Suppressor macrophage (primary cell): ENCODE data around the gene BHLHE40.

Experiments
- DNase-seq, 4 experiments: peaks; one replicate each; pipeline ENCODE4 v3.0.0-alpha.2; 2020 to 2022

Gene BHLHE40

DNA sequence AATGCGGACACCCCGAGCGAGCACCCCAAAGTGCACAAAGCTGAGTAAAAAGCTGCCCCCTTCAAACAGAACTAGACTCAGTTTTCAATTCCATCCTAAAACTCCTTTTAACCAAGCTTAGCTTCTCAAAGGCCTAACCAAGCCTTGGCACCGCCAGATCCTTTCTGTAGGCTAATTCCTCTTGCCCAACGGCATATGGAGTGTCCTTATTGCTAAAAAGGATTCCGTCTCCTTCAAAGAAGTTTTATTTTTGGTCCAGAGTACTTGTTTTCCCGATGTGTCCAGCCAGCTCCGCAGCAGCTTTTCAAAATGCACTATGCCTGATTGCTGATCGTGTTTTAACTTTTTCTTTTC lies 5.3 kb downstream of the BHLHE40 start:
- peak in 2 of 4 experiments; percentile 23 to 46 for DNase-seq

- DNase-seq = peak; percentile 37 to 60 (median 52)
These were observed 6.3 kb downstream of the BHLHE40 start for GRCh38 chr3:4985330-4986174.

DNA sequence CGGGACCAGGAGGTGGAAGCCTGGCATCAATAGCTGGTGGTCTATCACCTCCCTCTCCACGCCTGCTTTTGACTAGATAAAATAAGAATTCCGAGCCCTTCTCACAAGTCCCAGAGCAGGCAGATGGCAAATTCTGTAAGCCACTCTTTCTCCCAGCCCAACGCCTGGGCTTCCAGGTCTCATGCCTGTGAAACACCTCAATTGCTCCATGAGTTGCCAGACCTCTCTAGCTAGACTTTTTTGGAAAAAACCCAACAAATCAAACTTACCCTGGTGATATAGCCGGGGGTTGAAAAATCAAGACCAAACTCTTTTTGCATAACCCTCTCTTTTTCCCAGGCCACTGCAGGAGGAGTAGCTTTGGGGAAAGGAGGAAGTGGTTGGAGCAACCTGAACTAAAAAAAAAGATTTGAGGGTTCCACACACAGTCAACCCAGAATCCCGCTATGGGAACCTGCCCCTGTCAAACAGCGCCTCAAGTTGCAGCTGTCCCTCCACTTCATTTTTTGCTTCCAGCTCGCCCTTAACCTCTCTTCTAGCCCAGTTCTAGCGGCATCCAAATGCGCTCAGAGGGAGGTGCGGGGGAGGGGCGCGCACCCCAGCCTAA lies 7.0 kb downstream of the BHLHE40 start:
- DNase-seq = peak in 3 of 4 experiments; percentile 43 to 86 (median 67)

DNA sequence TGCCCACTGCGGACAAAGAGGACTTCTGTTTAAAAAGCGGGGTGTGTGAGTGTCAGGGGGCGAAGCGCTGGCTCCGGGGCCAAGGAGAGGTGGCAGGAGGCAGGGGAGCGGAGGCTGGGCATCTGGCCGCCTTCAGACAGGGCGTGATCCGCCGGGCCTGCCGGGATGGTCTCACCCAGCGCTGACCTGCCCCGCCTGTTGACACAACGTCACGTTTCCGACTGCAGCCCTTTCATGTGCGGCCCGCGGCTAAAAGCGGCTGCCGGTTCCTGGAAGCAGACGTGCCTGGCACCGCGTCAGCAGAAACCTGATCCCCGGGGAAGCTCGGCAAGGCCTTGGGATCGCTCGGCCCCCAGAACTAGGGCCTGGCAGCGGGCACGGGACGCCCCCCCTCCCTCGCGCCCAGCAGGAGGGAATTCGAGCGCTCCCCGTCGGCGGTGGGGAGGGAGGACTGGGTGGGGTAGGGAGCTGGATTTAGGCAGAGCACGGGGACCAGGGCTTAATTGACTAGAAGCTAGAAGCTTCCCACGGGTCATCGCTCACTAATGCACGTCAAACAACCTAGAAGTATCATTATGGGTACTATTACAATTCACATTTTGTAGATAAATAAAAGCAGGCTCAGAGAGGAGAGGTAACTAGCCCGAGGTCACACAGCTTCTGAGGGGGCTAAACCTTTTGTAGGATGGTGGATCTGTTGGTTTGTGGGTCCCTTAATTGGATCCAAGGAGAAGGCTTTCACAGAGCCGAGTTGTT lies 7.7 kb downstream of the BHLHE40 start:
- DNase-seq = peak; percentile 92 to 96 (median 94)

GRCh38 chr3:4987538-4988296 lies 8.5 kb downstream of the BHLHE40 start:
- peak in 3 of 4 experiments; percentile 15 to 35 (median 26) for DNase-seq

DNA sequence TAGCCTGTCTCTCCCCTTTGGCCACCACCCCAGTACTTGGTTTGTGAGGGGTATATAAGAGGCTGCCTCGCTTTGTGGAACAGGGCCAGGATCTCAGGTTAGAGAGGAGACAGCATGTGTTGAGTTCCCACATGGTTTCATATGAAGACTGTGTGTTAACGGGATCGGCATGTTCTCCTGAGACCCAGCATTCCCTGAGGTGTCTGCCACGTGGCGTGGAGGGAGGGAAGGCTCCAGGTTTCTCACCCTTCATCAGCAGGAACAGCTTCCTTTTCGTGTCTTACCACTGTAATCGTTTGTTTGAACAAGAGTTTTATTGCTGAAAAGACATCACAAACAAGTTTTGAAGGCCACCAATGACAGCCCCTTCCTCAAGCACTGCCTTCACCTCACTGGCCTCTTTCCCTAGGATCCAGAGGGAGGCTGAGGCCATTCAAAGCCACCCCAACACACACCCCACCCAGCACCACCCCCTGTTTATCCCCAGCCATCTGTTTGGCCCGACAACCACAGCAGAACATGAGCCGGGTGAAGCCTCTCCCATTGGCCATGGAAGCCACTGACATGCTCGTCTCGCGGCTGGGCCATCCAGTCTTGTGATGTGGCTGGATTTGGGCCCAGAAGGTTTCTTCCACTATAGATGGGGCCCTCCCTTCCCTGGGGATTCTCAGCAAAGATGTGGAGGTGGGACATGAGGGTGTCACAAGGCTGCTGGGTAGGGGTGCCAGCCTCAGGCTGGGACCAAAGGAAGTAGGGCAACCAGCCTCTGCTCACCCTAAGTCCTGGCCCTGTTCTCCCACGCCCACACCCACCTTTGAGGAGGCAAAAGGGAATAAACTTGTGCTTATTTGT lies 10.0 kb downstream of the BHLHE40 start:
- peak; percentile 72 to 87 (median 80) for DNase-seq

DNA sequence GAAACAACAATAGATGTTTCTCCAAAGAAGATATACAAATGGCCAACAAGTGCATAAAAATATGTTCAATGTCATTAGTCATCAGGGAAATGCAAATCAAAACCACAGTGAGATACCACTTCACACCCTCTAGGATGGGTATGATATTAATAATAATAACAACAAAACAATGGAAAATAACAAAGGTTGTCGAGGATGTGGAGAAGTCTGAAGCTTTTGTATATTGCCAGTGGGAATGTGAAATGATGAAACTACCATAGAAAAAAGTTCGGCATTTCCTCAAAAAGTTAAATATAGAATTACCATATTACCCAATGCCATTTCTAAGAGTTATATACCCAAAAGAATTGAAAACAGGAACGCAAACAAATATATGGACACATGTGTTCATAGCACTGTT lies 10.8 kb downstream of the BHLHE40 start:
- DNase-seq = peak in 2 of 4 experiments; percentile 84 to 86

GRCh38 chr3:4992118-4992517 lies 12.9 kb downstream of the BHLHE40 start:
- no peak for DNase-seq

DNA sequence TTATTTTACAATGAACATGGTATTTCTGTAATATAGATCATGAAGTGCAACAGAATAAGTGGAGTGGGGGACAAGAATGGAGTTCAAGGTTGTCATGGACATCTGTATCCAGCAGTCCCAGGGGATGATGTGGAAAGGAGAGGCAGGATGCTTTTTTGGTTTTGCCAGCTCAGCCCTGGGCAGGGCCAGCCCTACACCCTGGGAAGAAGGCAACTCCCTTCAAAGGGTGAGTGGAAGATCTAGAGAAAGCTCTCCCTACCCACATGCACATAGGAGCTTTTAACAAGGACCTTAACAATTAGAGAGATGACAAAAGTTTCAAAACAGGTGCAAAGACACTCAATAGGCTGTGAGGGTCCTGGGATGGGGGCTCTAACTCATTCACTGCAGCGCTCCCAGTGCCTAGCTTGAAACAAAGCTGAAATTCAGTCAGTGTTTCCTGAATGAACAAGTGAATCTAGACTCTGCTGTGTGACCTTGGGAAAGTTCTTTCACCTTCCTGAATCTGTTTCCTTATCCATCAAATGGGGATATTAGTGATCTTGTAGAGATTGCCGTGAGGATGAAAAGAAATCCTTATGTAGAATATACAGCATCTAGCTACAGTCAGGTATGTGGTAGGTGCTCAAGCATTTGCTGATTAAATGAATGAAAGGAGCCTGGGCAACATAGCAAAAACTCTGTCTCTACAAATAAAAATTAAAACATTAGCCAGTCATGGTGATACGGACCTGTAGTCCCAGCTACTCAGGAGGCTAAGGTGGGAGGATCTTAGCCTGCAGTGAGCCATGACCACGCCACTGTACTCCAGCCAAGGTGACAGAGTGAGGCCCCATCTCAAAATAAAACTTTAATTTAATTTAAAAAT lies 14.3 kb downstream of the BHLHE40 start:
- DNase-seq = no peak

GRCh38 chr3:4994144-4994730 lies 15.0 kb downstream of the BHLHE40 start:
- DNase-seq = peak; percentile 56 to 86 (median 72)

GRCh38 chr3:4994823-4995499 lies 15.7 kb downstream of the BHLHE40 start:
- DNase-seq = peak; percentile 54 to 75 (median 66)

DNA sequence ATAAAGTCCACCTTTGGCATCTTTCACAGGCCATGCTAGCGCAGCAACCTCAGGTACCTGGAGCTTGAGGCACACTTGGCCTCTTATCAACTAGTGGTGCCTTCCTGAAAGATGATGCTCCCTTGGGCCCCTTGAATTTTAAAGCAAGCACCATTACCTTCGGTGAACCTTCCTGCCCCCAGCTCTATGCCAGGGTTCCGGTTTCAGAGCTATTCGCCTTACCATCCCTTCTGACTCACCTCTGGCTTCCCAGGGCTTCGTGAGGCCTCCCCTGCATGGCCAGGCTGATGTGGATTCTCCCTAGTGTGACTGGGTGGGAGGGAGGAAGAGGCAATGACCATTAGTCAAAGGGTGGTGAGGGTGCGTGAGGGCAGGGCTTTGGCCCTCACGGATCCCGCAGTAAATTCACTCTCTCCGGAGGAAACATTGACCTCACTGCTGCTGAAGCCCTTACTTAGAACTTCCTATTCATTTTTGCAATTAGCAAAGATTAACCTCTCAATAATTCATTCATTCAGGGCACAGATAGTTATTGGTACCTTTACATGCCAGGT lies 16.3 kb downstream of the BHLHE40 start:
- DNase-seq = peak; percentile 57 to 85 (median 78)

GRCh38 chr3:4996223-4996765 lies 17.1 kb downstream of the BHLHE40 start:
- no peak for DNase-seq

DNA sequence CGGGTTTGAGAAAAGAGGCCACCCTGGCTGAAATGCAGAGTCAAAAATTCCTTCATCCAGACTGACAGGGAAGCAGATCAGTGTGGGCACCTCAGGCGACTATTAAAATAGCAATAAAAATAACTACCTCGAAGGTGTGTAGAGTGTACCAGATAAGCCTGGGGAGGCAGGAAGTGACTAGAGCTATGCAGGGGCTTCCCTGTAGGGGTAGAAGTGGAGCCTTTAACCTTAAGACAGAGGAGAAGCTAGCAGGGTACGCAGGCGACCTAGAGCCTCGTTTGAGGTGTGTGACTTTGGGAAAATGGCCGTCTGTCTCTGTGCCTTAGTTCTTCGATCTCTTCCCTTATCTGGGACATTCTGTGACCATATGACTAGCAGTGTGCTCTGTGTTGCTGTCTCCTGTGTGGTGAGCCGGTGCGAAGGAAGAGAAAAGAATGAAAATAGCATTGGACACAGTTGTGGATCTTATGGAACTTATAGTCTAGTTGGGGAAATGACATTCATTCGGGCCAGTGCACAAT lies 17.6 kb downstream of the BHLHE40 start:
- no peak for DNase-seq

DNA sequence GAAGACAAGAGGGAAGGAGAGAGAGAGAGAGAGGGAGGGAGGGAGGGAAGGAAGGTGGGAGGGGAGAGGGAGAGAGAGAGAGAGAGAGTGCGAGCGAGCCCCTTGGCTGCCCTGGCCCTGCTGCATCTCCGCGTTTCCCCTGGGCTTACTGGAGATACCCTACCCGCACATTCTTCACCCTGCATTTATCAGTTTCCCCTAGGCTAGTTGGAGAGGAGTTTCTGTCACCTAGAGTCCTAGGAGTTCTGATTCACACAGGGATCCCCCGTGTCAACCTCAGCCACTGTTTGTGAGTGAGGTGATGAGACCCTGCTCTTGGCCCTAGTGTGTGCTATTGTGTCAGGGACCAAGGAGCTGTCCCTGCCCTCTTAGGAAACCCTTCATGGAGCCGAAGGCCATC lies 18.7 kb downstream of the BHLHE40 start:
- DNase-seq = no peak

GRCh38 chr3:4999531-5000184 lies 20.4 kb downstream of the BHLHE40 start:
- DNase-seq = no peak

DNA sequence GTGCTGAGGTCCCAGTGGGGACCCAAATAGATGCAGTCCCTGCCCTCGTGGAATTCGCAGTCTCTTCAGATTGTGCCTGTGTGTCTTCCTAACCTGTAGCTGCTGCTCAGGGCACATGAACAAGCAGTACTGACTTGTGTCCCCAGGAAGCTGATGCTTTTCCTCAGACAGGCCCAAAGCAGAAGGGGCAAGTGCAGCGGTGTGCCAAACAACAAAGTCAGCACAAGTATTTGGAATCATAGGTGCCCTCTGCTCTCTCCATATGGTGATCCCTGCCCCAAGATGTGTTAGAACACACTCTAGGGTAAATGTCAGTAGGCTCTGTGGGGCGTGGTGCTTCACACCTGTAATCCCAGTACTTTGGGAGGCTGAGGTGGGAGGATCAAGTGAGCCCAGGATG lies 21.9 kb downstream of the BHLHE40 start:
- no peak for DNase-seq

- DNase-seq = no peak
These were observed 22.6 kb downstream of the BHLHE40 start for GRCh38 chr3:5001805-5002173.
